Measurements from ENCODE around the gene NSUN5. TPM values are rescaled to one million over a fixed set of nuclear protein-coding genes. Genes with fewer than 3 reads are reported as not detected.
"Not testable (repeated sequence)": the region's sequence is repeated elsewhere in the genome, so short reads cannot be mapped to it uniquely, and the experiment has no call there.

Gene NSUN5
- total and polyA plus RNA-seq, 2 of the 8 experiments (the other 6 are each of a cell fraction or from before 2014, with no cell fraction given), result 56.2 to 89.0 TPM

GRCh38 chr7:73304612-73305387, 3.8 kb downstream of the NSUN5 start:
- H3K79me1 ChIP-seq (ENCODE audit: low read depth, low read length); H2BK12ac ChIP-seq (ENCODE audit: low read depth, low read length); H2BK20ac ChIP-seq (ENCODE audit: low read length); H4K20me1 ChIP-seq (replicated peaks in 1 of 2; ENCODE audit: control insufficient read depth in 1 of 2, insufficient read depth in 2 of 2, low read length in 2 of 2); H3K4me2 ChIP-seq (ENCODE audit: insufficient read depth in 1 of 2, low read depth in 2 of 2, low read length in 2 of 2); H3K18ac ChIP-seq (ENCODE audit: extremely low read depth, low read length); H3K9ac ChIP-seq (replicated peaks in 1 of 4; ENCODE audit: extremely low read depth in 1 of 4, low read depth in 3 of 4, low read length in 3 of 4); H4K5ac ChIP-seq (ENCODE audit: insufficient read length, low read depth, low read length); H3K56ac ChIP-seq (replicated peaks; ENCODE audit: insufficient read length, low read depth, low read length); H4K8ac ChIP-seq (ENCODE audit: extremely low read depth, insufficient read depth, low read length); POLR2A ChIA-PET (ENCODE audit: partially characterized antibody); H2AK5ac ChIP-seq (ENCODE audit: low read depth, low read length); H4K91ac ChIP-seq (replicated peaks; ENCODE audit: insufficient read length, low read length); H3K23ac ChIP-seq (ENCODE audit: insufficient read length); H3K9me3 ChIP-seq (ENCODE audit: insufficient read depth in 2 of 2, low read depth in 1 of 2, low read length in 1 of 2); H3K27me3 ChIP-seq (replicated peaks in 1 of 4; ENCODE audit: control insufficient read depth in 3 of 4, extremely low read depth in 1 of 4, insufficient read depth in 3 of 4, low read length in 3 of 4); H2BK5ac ChIP-seq (ENCODE audit: low read depth, low read length); H2BK120ac ChIP-seq (replicated peaks; ENCODE audit: low read depth, low read length); H3K27ac ChIP-seq (ENCODE audit: low read depth, low read length); H2AFZ ChIP-seq (ENCODE audit: low read length); H3K4me3 ChIP-seq (ENCODE audit: extremely low read depth in 1 of 4, insufficient read depth in 2 of 4, low read depth in 3 of 4, low read length in 4 of 4); H3K4ac ChIP-seq (replicated peaks; ENCODE audit: insufficient read length, low read depth, low read length); H3K23me2 ChIP-seq (ENCODE audit: low read depth, low read length); H3K4me1 ChIP-seq (replicated peaks in 1 of 4; ENCODE audit: control insufficient read depth in 3 of 4, insufficient read depth in 4 of 4, low read length in 3 of 4); H3K14ac ChIP-seq (ENCODE audit: insufficient read length); FAIRE-seq; H2BK15ac ChIP-seq (ENCODE audit: low read length); DNase-seq (ENCODE audit: low read depth in 1 of 2, low spot score in 2 of 2): not testable (repeated sequence)
- Histone ChIP-seq H3K79me2 (ENCODE audit: control insufficient read depth in 1 of 2, insufficient read depth in 2 of 2, low read length in 2 of 2) (peaks cover 3 to 21% of the 10 kb centered on the region in 2 experiments; a peak in 3 of 4 replicates), H3K36me3 (ENCODE audit: control insufficient read depth in 2 of 4, insufficient read depth in 4 of 4, low read length in 3 of 4) (peaks cover 7 to 34% (median 20%) of the 10 kb centered on the region in 4 experiments)
- 91% methylated on average over 10 of the region's 15 CpGs; no CpG with 5 or more reads in 1 of the 2 experiments for WGBS, 2 experiments (ENCODE audit: extremely low coverage in 1 of 2, insufficient coverage in 1 of 2, insufficient read length in 1 of 2, insufficient replicate concordance in 2 of 2, low coverage in 1 of 2, low lambda C conversion rate in 2 of 2, missing lambda C conversion rate in 1 of 2)
- CTCF ChIA-PET (ENCODE audit: partially characterized antibody), result interaction anchor here (1.0 to 2.0 kb wide), 2 partner anchors 20 to 147 kb away, joined by 4 to 5 read pairs; no protein-coding TSS in a partner anchor
